ENCODE results near the gene STX18. TPM values are rescaled to one million over a fixed set of nuclear protein-coding genes. Genes with fewer than 3 reads are reported as not detected.

The STX18 gene
- total RNA-seq, 1 donor from 2014 or later, result 24.0 TPM

DNA sequence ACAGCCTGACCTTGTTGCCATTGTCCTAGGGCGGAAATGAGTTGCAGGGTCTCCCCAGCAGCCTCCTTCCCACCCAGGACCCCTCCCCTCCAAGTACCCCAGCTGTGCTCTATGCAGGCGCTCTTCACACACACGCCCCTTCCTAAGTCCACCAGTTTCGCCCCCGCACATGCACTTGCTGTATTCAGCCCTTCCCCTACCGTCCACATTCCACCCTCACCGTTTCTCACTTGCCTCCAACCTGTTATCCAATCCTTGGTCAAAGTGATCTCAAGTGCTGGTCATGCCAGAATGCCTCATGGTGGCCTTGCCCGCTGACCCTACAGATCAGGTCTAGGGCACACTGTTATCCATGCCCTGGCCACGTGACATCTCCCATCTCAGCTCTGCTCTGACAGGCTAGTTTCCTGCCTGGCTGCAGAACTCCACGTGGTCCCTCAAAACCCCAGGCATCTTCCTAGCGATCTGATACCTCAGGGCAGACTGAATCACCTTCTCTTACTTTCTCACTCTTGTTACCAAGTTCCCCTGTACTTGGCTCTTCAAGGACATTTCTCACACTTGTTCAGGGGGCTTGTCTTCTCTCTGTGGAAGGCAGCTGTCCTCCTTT, 115.2 kb downstream of the STX18 start:
- Mint-ChIP-seq H3K27me3 (ENCODE audit: unreplicated experiment) (peaks cover 4% of the 10 kb centered on the region), H3K27ac (ENCODE audit: unreplicated experiment) (peak overlapping the region; percentile 25)

DNA sequence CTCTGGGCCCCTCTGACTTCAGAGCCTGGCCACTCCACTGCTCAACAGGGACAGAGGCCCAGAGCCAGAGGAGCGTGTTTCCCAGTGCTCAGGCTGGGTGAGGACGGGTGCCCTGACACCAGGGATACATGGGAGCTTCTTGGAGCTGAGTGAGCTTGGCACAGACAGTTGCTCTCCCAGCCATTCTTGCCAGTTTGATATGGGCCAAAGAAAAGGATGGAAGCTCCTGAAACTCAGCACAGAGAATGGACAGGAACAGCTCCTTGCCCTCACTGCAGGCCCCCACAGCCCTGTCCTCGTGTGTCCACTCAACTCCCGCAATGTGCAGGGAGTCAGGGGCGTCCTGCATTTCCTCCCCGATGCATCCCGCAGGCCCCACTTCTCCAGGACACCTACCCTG, 116.2 kb downstream of the STX18 start:
- no peak for DNase-seq (ENCODE audit: low spot score)
- Mint-ChIP-seq H3K4me1 (ENCODE audit: unreplicated experiment) (peaks cover 11% of the 10 kb centered on the region), H3K27me3 (ENCODE audit: unreplicated experiment) (peaks cover 4% of the 10 kb centered on the region), H3K27ac (ENCODE audit: unreplicated experiment) (no peak overlapping the region), H3K9me3 (ENCODE audit: unreplicated experiment) (no peaks in the 10 kb centered on the region), H3K4me3 (ENCODE audit: unreplicated experiment) (no peak overlapping the region), H3K36me3 (ENCODE audit: low read depth, unreplicated experiment) (peaks cover 19% of the 10 kb centered on the region)
- TF ChIP-seq, protein P1, sequence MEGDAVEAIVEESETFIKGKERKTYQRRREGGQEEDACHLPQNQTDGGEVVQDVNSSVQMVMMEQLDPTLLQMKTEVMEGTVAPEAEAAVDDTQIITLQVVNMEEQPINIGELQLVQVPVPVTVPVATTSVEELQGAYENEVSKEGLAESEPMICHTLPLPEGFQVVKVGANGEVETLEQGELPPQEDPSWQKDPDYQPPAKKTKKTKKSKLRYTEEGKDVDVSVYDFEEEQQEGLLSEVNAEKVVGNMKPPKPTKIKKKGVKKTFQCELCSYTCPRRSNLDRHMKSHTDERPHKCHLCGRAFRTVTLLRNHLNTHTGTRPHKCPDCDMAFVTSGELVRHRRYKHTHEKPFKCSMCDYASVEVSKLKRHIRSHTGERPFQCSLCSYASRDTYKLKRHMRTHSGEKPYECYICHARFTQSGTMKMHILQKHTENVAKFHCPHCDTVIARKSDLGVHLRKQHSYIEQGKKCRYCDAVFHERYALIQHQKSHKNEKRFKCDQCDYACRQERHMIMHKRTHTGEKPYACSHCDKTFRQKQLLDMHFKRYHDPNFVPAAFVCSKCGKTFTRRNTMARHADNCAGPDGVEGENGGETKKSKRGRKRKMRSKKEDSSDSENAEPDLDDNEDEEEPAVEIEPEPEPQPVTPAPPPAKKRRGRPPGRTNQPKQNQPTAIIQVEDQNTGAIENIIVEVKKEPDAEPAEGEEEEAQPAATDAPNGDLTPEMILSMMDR (IDR thresholded peaks at IDR 0.05; ENCODE audit: unreplicated experiment), result no peak

More for the DNA sequence above, 115.2 kb downstream of the STX18 start:
- no peaks in the 10 kb centered on the region for H3K9me3 Mint-ChIP-seq (ENCODE audit: unreplicated experiment)
- peaks cover 11% of the 10 kb centered on the region for H3K4me1 Mint-ChIP-seq (ENCODE audit: unreplicated experiment)
- H3K36me3 Mint-ChIP-seq (ENCODE audit: low read depth, unreplicated experiment), result peaks cover 12% of the 10 kb centered on the region
- H3K4me3 Mint-ChIP-seq (ENCODE audit: unreplicated experiment), result no peak overlapping the region
- TF ChIP-seq, protein P1 (IDR thresholded peaks at IDR 0.05; ENCODE audit: unreplicated experiment), result no peak
- no peak for DNase-seq (ENCODE audit: low spot score)

DNA sequence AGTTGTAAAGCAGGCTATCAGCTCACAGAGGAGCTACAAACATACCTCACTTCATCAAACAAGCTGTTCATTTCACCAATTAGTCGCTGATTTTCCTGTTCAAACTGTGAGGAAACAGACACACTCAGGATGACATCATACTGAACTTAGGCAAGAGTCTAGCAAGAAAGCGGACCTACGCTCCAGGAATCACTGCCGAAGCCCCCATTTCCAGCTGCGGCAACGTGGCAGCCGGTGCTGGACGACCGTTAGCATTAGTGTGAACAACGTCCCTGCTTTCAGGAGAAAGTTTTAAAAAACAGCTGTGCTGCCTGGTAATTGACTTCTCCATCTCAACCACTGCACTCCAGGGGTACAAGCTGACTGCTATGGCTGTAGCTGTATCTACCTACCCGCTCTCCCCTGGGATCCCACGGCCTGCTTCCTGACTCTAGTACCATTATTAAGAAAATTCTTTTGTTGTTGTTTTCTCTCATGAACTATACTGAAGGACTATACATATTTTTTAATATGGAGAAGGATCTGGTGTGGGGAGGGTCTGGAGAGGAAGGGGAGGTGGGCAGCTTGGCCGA, 116.6 kb downstream of the STX18 start:
- Mint-ChIP-seq H3K9me3 (ENCODE audit: unreplicated experiment) (no peaks in the 10 kb centered on the region), H3K27ac (ENCODE audit: unreplicated experiment) (no peak overlapping the region), H3K4me1 (ENCODE audit: unreplicated experiment) (peaks cover 11% of the 10 kb centered on the region)

DNA sequence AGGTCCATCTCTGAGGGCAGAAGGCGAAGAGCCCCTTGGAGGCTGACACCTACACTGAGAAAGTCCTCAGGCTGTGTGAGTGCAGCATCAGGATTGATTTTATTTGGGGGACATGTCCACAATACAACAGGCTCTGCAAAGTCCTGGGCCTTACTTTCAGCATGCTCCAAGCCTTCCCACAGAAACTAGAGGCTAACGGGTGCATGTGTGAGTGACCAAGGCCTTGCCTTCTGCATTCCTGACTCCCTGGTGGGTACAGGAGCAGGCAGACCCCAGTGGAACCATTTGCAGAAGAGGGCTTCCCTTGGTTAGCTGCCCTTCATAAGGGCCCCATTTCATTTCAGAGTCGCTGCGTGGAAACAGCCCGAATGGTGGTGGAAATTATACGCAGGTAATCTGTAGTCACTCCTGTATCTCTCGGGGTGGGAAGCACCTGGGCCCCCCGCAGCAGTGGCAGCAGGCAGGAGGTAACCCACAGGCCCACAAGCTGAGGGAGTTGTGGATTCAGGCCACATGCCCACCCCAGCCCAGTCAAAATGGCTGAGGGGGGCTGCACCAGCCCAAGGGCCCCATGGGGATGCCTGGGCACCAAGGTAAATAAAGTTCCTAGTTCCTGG, 117.2 kb downstream of the STX18 start:
- TF ChIP-seq, protein P1 (IDR thresholded peaks at IDR 0.05; ENCODE audit: unreplicated experiment), result no peak
- H3K4me3 Mint-ChIP-seq (ENCODE audit: unreplicated experiment), result no peak overlapping the region
- H3K4me1 Mint-ChIP-seq (ENCODE audit: unreplicated experiment), result peaks cover 11% of the 10 kb centered on the region
- H3K9me3 Mint-ChIP-seq (ENCODE audit: unreplicated experiment), result no peaks in the 10 kb centered on the region
- DNase-seq (ENCODE audit: low spot score), result no peak
- peaks cover 27% of the 10 kb centered on the region for H3K36me3 Mint-ChIP-seq (ENCODE audit: low read depth, unreplicated experiment)
- H3K27ac Mint-ChIP-seq (ENCODE audit: unreplicated experiment), result no peak overlapping the region
- H3K27me3 Mint-ChIP-seq (ENCODE audit: unreplicated experiment), result peaks cover 4% of the 10 kb centered on the region

More for the DNA sequence above, 116.6 kb downstream of the STX18 start:
- DNase-seq (ENCODE audit: low spot score), result no peak
- no peak overlapping the region for H3K4me3 Mint-ChIP-seq (ENCODE audit: unreplicated experiment)
- peaks cover 4% of the 10 kb centered on the region for H3K27me3 Mint-ChIP-seq (ENCODE audit: unreplicated experiment)
- TF ChIP-seq, protein P1 (IDR thresholded peaks at IDR 0.05; ENCODE audit: unreplicated experiment), result no peak
- peaks cover 21% of the 10 kb centered on the region for H3K36me3 Mint-ChIP-seq (ENCODE audit: low read depth, unreplicated experiment)

Data from endothelial cell (in vitro differentiated cells).